GM12878 (cell line): ENCODE measurements around the gene MGMT. TPM values are rescaled to one million over a fixed set of nuclear protein-coding genes. Genes with fewer than 3 reads are reported as not detected.

Source experiments
- ATAC-seq: fragments of 200-7000 bp; cut with Tn5 transposase; 3 replicates; pipeline ENCODE4 v1.9.1; 2020; ENCODE audit warnings: mild to moderate bottlenecking, moderate library complexity
- BruUV-seq: library from RNA; stranded (reverse); fragments of 400-500 nt; replicated peaks from 2 replicates; lab custom pipeline; 2021; lab: Mats Ljungman, UMichigan
- CTCF ChIA-PET: fragments of 300-600 bp; sonication (Branson Sonifier 250); formaldehyde crosslinking; extraction: SDS; loops from one replicate; lab custom pipeline; 2021; ENCODE audit warnings: inconsistent platforms; lab: Yijun Ruan, JAX
- POLR2A ChIA-PET: fragments of 350-600 bp; formaldehyde crosslinking; extraction: SDS; loops from one replicate; lab custom pipeline; 2021; ENCODE audit warnings: inconsistent platforms; lab: Charles Lee
- RAD21 ChIA-PET: fragments of 300-600 bp; sonication (Branson Sonifier 250); formaldehyde crosslinking; loops from one replicate; lab custom pipeline; 2023; ENCODE audit warnings: antibody characterized with exemption; ENCODE audit not compliant: unreplicated experiment; lab: Charles Lee
- SMC1A ChIA-PET: fragments of 300-600 bp; sonication (Branson Sonifier 250); formaldehyde crosslinking; loops from one replicate; lab custom pipeline; 2023; ENCODE audit not compliant: unreplicated experiment, uncharacterized antibody; lab: Charles Lee
- DNase-seq: peaks from one replicate; pipeline ENCODE4 v3.0.0-alpha.2; 2011; ENCODE audit warnings: low read depth, low spot score
- FAIRE-seq: peaks from 3 replicates; lab custom pipeline; 2011; peaks lifted over from hg19 to GRCh38; lab: Jason Lieb, UNC
- H2AFZ ChIP-seq: 2 replicates; pipeline ENCODE4 v1.6.0; 2011; ENCODE audit warnings: low read depth, low read length, control low read depth; ENCODE audit not compliant: control insufficient read depth
- H3K27ac ChIP-seq: 2 replicates; pipeline ENCODE4 v1.5.1; 2011; ENCODE audit warnings: control low read depth; ENCODE audit not compliant: control insufficient read depth, insufficient read depth
- H3K27me3 ChIP-seq, 2 experiments: replicated peaks in 1 of 2; 2 replicates each; pipeline versions ENCODE4 v1.6.0 to v1.6.1; 2011; ENCODE audit warnings: low read length in 1 of 2; ENCODE audit not compliant: control insufficient read depth in 2 of 2, insufficient read depth in 2 of 2
- H3K36me3 ChIP-seq, 2 experiments: 2 replicates each; pipeline ENCODE4 v1.5.1; 2011; ENCODE audit warnings: low read length in 1 of 2; ENCODE audit not compliant: control insufficient read depth in 2 of 2, insufficient read depth in 2 of 2
- H3K4me1 ChIP-seq: 2 replicates; pipeline ENCODE4 v1.6.1; 2011; ENCODE audit warnings: mild to moderate bottlenecking, low read length, moderate library complexity, mixed read lengths; ENCODE audit not compliant: control insufficient read depth, insufficient read depth
- H3K4me2 ChIP-seq: 2 replicates; pipeline ENCODE4 v1.6.0; 2011; ENCODE audit warnings: control low read depth; ENCODE audit not compliant: control insufficient read depth, insufficient read depth
- H3K4me3 ChIP-seq: fragments of 200-600 bp; sonication (generic); 2 replicates; pipeline ENCODE4 v1.5.1; 2016
- H3K79me2 ChIP-seq: 2 replicates; pipeline ENCODE4 v1.6.0; 2011; ENCODE audit warnings: low read length; ENCODE audit not compliant: control insufficient read depth, insufficient read depth
- H3K9ac ChIP-seq: 2 replicates; pipeline ENCODE4 v1.8.0; 2011; ENCODE audit warnings: low read length, control low read depth, mixed read lengths; ENCODE audit not compliant: control insufficient read depth, insufficient read depth
- H3K9me3 ChIP-seq: replicated peaks from 3 replicates; pipeline ENCODE4 v1.5.1; 2011; ENCODE audit warnings: mild to moderate bottlenecking, low read length; ENCODE audit not compliant: control insufficient read depth, insufficient read depth
- H4K20me1 ChIP-seq: 2 replicates; pipeline ENCODE4 v1.6.0; 2011; ENCODE audit not compliant: control insufficient read depth, insufficient read depth
- ATF3 ChIP-seq: IDR thresholded peaks from 2 replicates; pipeline ENCODE4 v1.6.1; 2011; ENCODE audit warnings: low read depth, mild to moderate bottlenecking, low read length, moderate library complexity, borderline replicate concordance; ENCODE audit errors: extremely low read depth
- BMI1 ChIP-seq: fragments of 450-650 bp; IDR thresholded peaks from 2 replicates; pipeline ENCODE4 v1.6.1; 2016; ENCODE audit warnings: mild to moderate bottlenecking, moderate library complexity, borderline replicate concordance
- CBX5 ChIP-seq: sonication (generic); IDR thresholded peaks from 2 replicates; pipeline ENCODE4 v1.6.1; 2016; ENCODE audit warnings: low read depth, moderate library complexity, mild to moderate bottlenecking, inconsistent platforms
- CHD1 ChIP-seq: IDR thresholded peaks from 2 replicates; pipeline ENCODE4 v1.6.1; 2012; ENCODE audit warnings: low read depth, low read length, improper control_type of control experiment
- CHD4 ChIP-seq: fragments of 200-600 bp; sonication (generic); IDR thresholded peaks from 2 replicates; pipeline ENCODE4 v1.6.1; 2016; ENCODE audit warnings: mild to moderate bottlenecking
- CREB1 ChIP-seq: IDR thresholded peaks from 2 replicates; pipeline ENCODE4 v1.6.1; 2012; ENCODE audit warnings: low read depth, mild to moderate bottlenecking, inconsistent platforms
- FOS ChIP-seq: IDR thresholded peaks from 3 replicates; pipeline ENCODE4 v1.6.1; 2011; ENCODE audit warnings: borderline replicate concordance; ENCODE audit not compliant: insufficient read length; ENCODE audit errors: extremely low read depth
- HDAC2 ChIP-seq: fragments of 200-600 bp; sonication (generic); IDR thresholded peaks from 2 replicates; pipeline ENCODE4 v1.6.1; 2017
- HSF1 ChIP-seq: fragments of 150-350 bp; IDR thresholded peaks from 2 replicates; pipeline ENCODE4 v1.6.1; 2014; ENCODE audit warnings: mild to moderate bottlenecking, low read depth, low read length
- IRF3 ChIP-seq: fragments of 450-650 bp; IDR thresholded peaks from 2 replicates; pipeline ENCODE4 v1.6.1; 2014; ENCODE audit warnings: mild to moderate bottlenecking
- MTA2 ChIP-seq: fragments of 450-650 bp; IDR thresholded peaks from 2 replicates; pipeline ENCODE4 v1.6.1; 2016; ENCODE audit warnings: low read depth, mild to moderate bottlenecking, moderate library complexity
- NKRF ChIP-seq: fragments of 450-650 bp; conservative IDR thresholded peaks from 2 replicates; pipeline ENCODE4 v1.6.1; 2017; ENCODE audit warnings: mild to moderate bottlenecking, moderate library complexity
- NRF1 ChIP-seq: conservative IDR thresholded peaks from 2 replicates; pipeline ENCODE4 v1.6.1; 2011; ENCODE audit warnings: mild to moderate bottlenecking, low read depth, low read length, improper control_type of control experiment
- PAX8 ChIP-seq: fragments of 450-650 bp; IDR thresholded peaks from 2 replicates; pipeline ENCODE4 v1.6.1; 2017; ENCODE audit warnings: mild to moderate bottlenecking, moderate library complexity
- SIN3A ChIP-seq: IDR thresholded peaks from 2 replicates; pipeline ENCODE4 v1.6.1; 2012; ENCODE audit warnings: low read depth, low read length, improper control_type of control experiment
- SREBF2 ChIP-seq: IDR thresholded peaks from 2 replicates; pipeline ENCODE4 v1.6.1; 2012; ENCODE audit warnings: mild to moderate bottlenecking, low read length
- ZSCAN29 ChIP-seq: fragments of 450-650 bp; IDR thresholded peaks from 2 replicates; pipeline ENCODE4 v1.6.1; 2017; ENCODE audit warnings: mild to moderate bottlenecking, moderate library complexity
- WGBS: methylation state at CpG from one replicate; pipeline ENCODE4 v1.1.6; 2016; ENCODE audit warnings: low lambda C conversion rate; ENCODE audit not compliant: insufficient replicate concordance, insufficient coverage; ENCODE audit errors: missing lambda C conversion rate; 5-methylcytosine and 5-hydroxymethylcytosine counted together
- in situ Hi-C: fragments of 300-500 bp; cut with MboI; formaldehyde crosslinking; loops from 9 replicates; pipeline ENCODE4 v1.14.3; 2018; ENCODE audit warnings: mixed read lengths
- intact Hi-C: fragments of 100-400 bp; cut with micrococcal nuclease; formaldehyde crosslinking; loops from one replicate; pipeline ENCODE4 v1.14.2; 2022; ENCODE audit not compliant: unreplicated experiment
- polyA plus RNA-seq, 11 experiments: library from polyadenylated mRNA; depleted of rRNA in 4 of 11; unstranded in 6 of 11; stranded (reverse) in 5 of 11; fragments of >200 nt; fragmentation: Nextera tagmentation in 4 of 11; fragmentation: Illumina TruSeq in 1 of 11; extraction: Ambion mirVana in 4 of 11; extraction: Trizol in 1 of 11; gene quantifications; 1 replicate in 1 of 11; 2 replicates in 10 of 11; pipeline versions ENCODE4 v1.2.1 to v1.2.3, GENCODE V29; 2011 to 2016; ENCODE audit warnings: inconsistent platforms in 2 of 11, missing spikeins in 2 of 11, low read depth in 1 of 11
- total RNA-seq, 4 experiments: library from RNA; depleted of rRNA in 3 of 4; stranded (reverse); fragments of >200 nt in 3 of 4; fragmentation: Illumina TruSeq in 1 of 4; extraction: Trizol in 1 of 4; gene quantifications; 2 replicates each; pipeline versions ENCODE4 v1.2.1 to v1.2.3, GENCODE V29; 2013 to 2021

Gene MGMT
- total and polyA plus RNA-seq, 10 of the 15 experiments (the other 5 are each of a cell fraction or from before 2014, with no cell fraction given) = 0.16 to 24.2 (median 13.3) TPM

GRCh38 chr10:129727495-129727894 is 260.5 kb downstream of the MGMT start:
- POLR2A ChIA-PET = no interaction called here
- CTCF ChIA-PET = no interaction called here
- RAD21 ChIA-PET = no interaction called here
- Histone ChIP-seq H4K20me1 (no peaks in the 10 kb centered on the region), H3K4me3 (no peak overlapping the region), H3K79me2 (no peaks in the 10 kb centered on the region), H3K9ac (no peak overlapping the region), H3K4me1 (no peaks in the 10 kb centered on the region), H2AFZ (no peak overlapping the region), H3K9me3 (no peaks in the 10 kb centered on the region; the same call in 2 of the 3 replicates), H3K36me3 (no peaks in the 10 kb centered on the region), H3K27ac (no peak overlapping the region), H3K4me2 (no peak overlapping the region), H3K27me3 (no peaks in the 10 kb centered on the region)
- intact Hi-C loops (no loop called here), in situ Hi-C loops (no loop called here)
- TF ChIP-seq FOS (no peak), NKRF (no peak), IRF3 (no peak), CREB1 (no peak), MTA2 (no peak), ATF3 (no peak), SIN3A (no peak), HDAC2 (no peak), ZSCAN29 (no peak), SREBF2 (no peak), CHD1 (no peak), HSF1 (no peak), PAX8 (no peak), CBX5 (no peak), NRF1 (no peak), CHD4 (no peak), BMI1 (no peak)
- no peak for DNase-seq
- ATAC-seq = no peak
- SMC1A ChIA-PET = no interaction called here
- FAIRE-seq = no peak
- BruUV-seq = no TSS peak
- 70% methylated on average over 3 of the region's 4 CpGs for WGBS
